Fibroblast of upper back skin (primary cell): Measurements from ENCODE around the gene RALGDS.
A peak's percentile ranks its signal among the peaks of the same experiment; 100 is the strongest.
"Not testable (repeated sequence)": the region's sequence is repeated elsewhere in the genome, so short reads cannot be mapped to it uniquely, and the experiment has no call there.

Source experiments
- DNase-seq: peaks from one replicate; pipeline ENCODE4 v3.0.0-alpha.2; 2013

The RALGDS gene

GRCh38 chr9:133063500-133064231, 57.4 kb downstream of the RALGDS start:
- no peak for DNase-seq

DNA sequence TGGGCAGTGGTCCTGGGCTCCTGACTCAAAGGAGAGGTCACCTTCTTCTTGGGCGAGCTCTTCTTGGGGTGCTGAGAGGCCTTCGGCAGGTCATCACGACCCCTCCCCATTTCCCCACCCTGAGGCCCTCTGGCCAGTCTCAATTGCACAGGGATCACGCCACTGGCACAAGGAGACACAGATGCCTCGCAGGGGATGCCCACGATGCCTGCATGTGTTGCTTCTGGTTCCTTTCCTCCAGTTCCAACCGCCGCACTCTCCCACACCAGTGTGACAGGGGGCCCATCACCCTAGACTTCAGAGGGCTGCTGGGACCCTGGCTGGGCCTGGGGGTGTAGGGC, 57.9 kb downstream of the RALGDS start:
- DNase-seq, result no peak

DNA sequence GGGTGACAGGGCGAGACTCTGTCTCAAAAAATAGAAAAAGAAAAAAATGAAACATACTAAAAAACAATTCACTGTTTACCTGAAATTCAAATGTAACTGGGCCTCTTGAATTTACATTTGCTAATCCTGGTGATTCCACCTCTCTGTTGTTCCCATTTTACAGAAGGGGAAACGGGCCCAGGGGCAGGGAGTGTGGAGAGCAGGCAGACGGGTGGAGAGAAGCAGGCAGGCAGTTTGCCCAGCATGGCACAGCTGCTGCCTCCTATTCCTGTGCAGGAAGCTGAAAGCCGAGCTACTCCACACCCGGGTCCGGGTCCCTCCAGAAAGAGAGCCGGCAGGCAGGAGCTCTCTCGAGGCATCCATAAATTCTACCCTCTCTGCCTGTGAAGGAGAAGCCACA, 58.5 kb downstream of the RALGDS start:
- not testable (repeated sequence) for DNase-seq

DNA sequence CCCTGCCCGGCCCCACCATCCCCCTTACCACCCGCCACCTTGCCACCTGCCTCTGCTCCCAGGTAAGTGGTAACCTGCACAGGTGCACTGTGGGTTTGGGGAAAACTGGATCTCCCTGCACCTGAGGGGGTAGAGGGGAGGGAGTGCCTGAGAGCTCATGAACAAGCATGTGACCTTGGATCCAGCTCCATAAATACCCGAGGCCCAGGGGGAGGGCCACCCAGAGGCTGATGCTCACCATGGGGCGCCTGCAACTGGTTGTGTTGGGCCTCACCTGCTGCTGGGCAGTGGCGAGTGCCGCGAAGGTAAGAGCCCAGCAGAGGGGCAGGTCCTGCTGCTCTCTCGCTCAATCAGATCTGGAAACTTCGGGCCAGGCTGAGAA, 59.3 kb downstream of the RALGDS start, which contains the start of gene CEL:
CEL (plus strand) TSS at position 218 of the 382 bp plus-strand sequence; CDS start at position 240, 22 bp downstream.
- DNase-seq, result not testable (repeated sequence)

GRCh38 chr9:133061019-133061763, 59.8 kb downstream of the RALGDS start:
- DNase-seq, result not testable (repeated sequence)

DNA sequence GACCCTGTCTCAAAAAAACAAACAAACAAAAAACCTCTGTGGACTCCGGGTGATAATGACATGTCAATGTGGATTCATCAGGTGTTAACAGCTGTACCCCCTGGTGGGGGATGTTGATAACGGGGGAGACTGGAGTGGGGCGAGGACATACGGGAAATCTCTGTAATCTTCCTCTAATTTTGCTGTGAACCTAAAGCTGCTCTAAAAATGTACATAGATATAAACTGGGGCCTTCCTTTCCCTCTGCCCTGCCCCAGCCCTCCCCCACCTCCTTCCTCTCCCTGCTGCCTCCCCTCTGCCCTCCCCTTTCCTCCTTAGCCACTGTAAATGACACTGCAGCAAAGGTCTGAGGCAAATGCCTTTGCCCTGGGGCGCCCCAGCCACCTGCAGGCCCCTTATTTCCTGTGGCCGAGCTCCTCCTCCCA, 60.6 kb downstream of the RALGDS start:
- DNase-seq, result no peak

- no peak for DNase-seq
Measured at GRCh38 chr9:133059623-133060022, 61.4 kb downstream of the RALGDS start.

- DNase-seq, result no peak
Measured at GRCh38 chr9:133058550-133059320, 62.3 kb downstream of the RALGDS start.

- no peak for DNase-seq
Measured at GRCh38 chr9:133058071-133058470, 63.0 kb downstream of the RALGDS start.

- DNase-seq, result no peak
Measured at GRCh38 chr9:133057553-133057952, 63.5 kb downstream of the RALGDS start.

DNA sequence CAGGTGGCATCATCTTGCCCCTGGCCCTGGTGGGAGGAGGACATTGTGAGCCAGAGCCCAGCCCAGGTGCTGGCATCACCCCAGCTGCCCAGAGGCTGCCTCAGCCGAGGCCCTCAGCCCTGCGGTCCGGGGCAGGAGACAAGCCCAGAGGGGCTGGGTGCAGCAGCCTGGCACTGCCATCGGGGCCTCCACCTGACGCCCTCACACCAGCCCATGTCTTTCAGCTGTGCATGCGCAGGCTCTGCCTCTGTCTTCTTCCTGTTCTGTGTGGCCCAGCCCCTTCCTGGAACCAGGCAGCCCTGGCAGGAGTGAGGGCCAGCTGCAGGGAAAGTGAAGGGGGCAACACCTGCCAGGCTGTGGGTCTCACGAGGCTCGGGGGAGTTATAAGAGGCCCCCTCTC, 64.0 kb downstream of the RALGDS start:
- DNase-seq, result no peak

- no peak for DNase-seq
Measured at GRCh38 chr9:133056533-133056932, 64.5 kb downstream of the RALGDS start.

DNA sequence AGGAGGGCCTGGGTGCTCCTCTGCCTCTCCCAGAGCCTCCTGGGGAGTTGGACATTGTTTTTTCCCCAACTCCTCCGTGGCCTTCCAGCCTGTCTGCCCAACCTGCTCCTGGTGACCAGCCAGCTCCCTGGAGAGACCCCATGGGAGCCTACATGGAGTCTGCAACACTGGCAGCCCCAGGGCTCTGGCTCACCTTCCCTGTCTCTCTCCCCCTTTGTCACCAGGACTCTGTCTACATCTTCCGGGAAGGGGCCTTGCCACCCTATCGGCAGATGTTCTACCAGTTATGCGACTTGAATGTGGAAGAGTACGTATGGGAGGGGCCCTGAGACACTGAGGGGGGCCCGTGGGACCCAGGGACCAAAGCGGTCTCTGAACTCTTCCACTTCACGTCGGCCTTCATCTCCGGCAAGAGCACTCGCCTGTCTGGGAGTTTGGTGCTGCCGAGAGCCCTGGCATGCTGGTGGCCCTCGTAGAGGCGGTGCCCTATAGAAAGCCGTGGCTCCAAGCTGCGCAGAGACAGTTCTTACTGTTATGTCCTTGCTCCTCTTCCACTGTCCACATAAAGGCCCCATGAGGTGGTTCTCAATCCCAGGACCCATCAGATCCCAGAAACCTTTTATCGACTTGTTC, 65.1 kb downstream of the RALGDS start:
- no peak for DNase-seq

DNA sequence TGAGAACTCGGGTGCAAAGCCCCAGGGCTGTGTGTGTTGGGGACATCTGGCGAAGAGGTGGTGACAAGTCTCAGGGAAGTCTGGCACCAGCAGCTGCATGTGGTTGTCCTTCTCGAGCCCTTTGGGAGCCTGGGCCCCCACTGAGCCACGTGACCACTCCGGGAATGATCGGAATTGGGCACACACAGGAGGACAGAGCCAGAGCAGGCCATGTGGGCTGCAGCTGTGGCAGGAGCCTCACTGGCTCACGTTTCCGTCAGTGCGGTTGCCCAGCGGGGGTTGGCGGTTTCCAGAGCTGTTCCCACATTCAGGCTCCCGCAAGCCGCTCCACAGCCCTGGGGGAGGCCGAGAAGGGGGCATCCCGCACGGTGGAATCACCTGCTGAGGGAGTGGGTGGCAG, 66.1 kb downstream of the RALGDS start:
- DNase-seq, result peak; percentile 92

DNA sequence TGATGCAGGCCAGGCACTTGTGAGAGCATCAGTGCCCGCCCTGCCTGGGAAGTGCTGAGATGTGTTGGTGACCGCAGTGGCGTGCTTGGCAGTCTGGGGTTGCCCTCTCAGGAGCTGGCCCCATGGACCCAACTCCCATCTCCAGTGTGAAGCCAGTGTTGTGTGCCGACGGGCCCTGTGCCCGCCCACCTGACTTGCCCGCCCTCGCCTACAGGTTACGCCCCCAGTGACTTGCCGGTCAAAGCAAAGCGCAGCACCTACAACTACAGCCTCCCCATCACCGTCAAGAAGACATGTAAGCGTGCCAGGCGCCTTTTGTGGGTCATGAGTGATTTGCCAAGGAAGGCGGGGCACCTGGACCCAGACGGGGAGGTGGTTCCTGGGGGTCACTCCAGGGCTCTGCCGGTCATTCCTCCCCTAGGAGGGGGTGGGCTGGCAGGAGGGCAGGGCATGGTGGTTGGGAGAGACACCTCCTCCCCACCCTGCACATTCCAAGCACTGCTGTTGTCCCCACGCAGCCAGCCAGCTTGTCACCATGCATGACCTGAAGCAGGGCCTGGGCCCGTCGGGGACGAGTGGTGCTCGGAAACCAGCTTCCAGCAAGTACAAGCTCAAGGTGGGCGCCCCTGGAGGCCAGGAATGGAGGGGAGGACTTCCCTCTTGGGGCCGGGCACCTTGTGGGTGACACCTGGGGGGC, 66.7 kb downstream of the RALGDS start:
- no peak for DNase-seq

DNA sequence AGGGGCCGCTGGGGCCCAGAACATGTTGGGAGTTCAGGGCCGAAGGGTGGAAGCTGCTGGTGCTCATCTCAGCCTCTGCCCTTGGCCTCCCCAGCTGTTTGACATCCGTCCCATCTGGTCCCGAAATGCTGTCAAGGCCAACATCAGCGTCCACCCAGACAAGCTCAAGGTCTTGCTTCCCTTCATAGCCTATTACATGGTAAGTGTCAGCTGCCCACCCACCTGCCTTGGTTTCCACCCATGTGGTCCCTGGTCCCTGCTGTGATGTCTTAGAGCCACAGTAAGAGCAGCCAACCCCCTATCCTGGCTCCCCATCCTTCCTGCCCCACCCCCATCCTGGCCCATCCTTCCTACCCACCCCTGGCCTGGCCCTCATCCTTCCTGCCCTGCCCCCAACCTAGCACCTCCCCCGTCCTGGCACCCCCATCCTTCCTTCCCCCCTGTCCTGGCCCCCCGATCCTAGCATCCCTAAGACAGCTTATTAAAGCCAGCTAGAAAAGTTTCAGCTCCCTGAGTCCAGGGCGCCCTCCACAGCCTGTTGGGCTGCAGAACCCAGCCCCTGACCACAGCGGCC, 69.0 kb downstream of the RALGDS start:
- no peak for DNase-seq

DNA sequence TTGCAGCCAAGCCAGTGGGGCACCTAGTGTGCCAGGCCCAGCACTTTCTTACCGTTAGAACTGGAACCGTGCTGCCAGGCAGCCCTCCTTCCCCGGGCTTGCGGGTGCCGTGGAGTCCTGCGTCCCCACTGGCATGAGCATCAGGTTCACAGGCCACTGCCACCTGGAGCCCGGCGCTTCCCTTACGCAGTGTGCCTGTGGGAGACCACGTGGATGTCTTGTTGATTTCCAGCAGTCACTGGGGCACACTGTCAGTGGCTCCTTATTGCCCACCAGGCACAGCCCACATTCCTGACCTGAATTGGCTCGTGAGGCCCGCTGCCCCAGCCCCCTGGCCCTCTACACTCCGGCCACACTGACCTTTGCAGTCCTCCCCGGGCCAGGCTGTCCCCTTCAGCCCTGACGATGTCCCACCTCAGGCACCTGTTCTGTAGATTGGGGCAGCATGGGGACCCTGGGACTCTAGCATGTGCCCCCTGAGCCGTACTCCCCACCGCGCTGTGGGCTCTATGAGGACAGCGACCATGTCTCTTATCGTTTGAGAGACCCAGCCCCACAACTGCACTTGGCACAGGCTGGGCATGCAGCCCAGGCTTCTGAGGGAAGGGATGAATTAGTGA, 69.6 kb downstream of the RALGDS start:
- DNase-seq, result no peak

DNA sequence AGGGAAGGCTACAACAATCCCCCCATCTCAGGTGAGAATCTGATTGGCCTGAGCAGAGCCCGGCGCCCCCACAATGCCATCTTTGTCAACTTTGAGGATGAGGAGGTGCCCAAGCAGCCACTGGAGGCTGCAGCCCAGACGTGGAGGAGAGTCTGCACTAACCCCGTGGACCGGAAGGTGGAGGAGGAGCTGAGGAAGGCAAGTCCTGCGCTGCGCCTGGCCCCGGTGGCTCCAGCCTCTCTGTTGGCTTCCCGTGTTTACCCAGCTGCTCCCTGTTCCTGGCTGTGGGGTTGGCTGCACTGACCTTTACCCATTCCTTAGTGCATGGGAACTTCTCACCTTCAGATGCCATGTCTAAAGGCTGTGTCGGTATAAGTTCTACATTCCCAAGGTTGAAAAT, 70.3 kb downstream of the RALGDS start:
- no peak for DNase-seq

GRCh38 chr9:133050142-133050541, 70.9 kb downstream of the RALGDS start:
- peak; percentile 59 for DNase-seq

DNA sequence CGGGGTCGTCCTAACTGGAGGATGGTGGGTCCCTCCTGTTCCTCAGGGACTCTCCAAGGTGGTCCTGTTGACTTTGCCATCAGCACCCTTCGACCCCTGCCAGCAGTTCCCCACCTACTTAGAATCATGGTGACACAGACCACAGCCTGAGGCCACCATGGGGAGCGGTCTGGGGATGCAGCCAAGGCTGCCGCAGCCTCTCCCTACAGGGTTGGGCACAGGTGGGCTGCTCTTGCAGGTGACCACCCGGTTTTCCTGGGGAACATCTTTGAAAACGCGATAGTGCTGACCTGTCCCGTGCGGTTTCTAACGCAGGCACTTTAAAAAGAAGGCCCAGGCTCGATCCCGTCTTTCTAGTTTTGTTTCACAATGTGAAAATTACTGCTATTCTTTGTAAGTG, 72.0 kb downstream of the RALGDS start:
- DNase-seq, result no peak

DNA sequence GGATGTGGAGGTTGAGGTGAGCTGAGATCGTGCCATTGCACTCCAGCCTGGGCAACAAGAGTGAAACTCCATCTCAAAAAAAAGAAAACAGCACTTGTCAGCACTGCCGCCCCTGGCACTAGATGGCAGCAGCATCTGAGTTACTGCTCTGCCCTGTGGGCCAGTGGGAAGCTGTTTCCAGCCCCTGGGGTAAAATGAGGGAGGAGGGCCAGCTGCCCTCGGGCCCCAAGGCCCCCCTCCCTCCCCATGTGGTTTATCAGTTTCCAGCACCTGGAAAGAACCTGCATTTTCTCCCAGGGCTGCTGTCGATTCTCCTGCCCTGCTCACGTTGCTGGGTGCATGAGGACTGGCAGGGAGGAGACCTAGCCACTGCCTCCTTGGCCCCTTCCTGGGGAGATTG, 72.4 kb downstream of the RALGDS start:
- peak; percentile 16 for DNase-seq
